GM10847 (cell line): ENCODE results near the gene CTRB1.

Source experiments
- POLR2A ChIP-seq: IDR thresholded peaks from 2 replicates; pipeline ENCODE4 v1.6.1; 2011; ENCODE audit not compliant: insufficient read length; ENCODE audit errors: extremely low read depth

Gene CTRB1

DNA sequence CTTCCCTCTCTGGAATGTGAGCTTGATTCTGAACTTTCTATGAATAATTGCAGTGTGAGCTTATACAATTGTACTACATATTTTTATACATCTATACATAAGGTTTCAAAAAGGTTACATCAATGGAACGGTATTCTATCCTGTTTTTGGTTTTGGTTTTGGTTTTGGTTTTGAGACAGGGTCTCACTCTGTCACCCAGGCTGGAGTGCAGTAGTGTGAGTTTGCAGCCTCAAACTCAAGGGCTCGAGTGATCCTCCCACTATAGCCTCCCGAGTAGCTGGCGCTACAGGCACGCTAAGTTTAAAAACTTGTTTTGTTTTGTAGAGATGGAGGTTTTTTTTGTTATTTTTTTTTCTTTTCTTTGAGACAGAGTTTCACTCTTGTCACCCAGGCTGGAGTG lies 1.1 kb downstream of the CTRB1 start:
- no peak for TF ChIP-seq POLR2A

DNA sequence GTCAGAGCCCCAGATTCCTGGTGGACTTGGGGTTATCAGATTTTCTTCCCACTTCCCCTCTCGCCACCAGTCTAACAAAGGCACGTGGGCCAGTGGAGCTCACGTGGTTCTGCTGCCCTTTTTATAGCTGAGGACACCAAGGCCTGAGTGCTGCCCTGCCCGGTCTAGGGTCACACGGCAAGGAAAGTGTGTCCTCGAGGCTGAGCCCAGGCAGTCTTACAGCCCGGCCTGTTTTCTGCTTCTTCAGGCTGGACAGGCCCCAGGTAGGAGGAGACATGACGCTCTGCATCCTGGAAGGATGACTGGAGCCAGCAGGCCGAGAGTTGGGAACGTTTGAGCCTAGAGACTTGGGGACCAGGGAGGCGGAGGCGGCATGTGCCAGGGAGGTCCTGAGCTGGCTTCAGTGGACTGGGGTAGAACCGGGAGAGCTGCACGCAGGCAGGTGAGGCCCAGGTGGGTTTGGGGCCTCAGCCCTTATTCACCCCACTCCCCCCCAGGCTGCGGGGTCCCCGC lies 3.5 kb downstream of the CTRB1 start:
- TF ChIP-seq POLR2A, result no peak

DNA sequence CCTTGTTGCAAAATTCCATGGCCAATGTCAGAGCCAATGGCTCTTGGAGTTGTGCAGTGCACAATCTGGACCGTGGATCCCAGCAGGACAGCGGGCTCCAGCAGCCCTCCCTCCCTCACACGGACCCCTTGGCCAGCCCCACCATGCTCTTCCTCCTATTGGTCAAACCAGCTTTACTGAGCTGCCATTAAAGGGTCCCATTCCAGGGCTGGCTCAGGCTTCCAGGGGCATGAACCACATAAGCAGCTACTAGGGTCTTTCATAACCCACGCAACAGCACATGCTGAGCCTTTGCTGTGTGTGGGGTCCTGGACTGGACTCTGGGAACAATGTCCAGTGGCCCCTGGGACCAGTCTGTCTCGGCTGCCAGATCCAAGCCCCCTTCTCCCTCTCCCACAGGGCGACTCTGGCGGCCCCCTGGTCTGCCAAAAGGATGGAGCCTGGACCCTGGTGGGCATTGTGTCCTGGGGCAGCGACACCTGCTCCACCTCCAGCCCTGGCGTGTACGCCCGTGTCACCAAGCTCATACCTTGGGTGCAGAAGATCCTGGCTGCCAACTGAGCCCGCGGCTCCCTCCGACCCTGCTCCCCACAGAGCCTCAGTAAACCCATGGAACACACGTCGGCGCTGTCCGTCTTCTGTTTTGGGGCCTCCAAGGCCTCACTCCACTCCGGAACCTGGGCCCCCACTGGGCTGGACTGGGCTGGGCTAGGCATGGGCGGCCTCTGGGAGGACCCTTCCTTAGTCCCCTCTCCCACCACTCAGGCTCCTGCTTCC lies 5.7 kb downstream of the CTRB1 start:
- no peak for TF ChIP-seq POLR2A

DNA sequence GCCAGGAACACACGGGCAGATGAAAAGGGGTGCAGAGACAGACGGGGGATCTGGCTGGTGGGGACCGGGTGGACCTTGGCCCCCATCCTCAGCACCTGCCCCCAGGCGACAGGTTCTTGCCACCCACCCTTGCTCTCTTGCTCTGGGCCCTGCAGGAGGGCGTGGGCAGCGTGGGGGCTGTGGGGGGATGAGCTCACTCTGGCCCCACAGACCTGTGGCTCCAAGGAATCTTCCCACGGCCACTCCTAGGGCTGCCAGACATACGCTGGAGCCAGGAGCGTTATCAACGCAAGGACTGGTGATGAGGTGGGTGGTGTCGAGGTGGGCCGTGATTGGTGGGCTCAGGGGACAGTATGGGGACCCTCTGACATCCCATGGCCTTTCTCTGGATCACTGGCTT lies 6.3 kb downstream of the CTRB1 start:
- no peak for TF ChIP-seq POLR2A

DNA sequence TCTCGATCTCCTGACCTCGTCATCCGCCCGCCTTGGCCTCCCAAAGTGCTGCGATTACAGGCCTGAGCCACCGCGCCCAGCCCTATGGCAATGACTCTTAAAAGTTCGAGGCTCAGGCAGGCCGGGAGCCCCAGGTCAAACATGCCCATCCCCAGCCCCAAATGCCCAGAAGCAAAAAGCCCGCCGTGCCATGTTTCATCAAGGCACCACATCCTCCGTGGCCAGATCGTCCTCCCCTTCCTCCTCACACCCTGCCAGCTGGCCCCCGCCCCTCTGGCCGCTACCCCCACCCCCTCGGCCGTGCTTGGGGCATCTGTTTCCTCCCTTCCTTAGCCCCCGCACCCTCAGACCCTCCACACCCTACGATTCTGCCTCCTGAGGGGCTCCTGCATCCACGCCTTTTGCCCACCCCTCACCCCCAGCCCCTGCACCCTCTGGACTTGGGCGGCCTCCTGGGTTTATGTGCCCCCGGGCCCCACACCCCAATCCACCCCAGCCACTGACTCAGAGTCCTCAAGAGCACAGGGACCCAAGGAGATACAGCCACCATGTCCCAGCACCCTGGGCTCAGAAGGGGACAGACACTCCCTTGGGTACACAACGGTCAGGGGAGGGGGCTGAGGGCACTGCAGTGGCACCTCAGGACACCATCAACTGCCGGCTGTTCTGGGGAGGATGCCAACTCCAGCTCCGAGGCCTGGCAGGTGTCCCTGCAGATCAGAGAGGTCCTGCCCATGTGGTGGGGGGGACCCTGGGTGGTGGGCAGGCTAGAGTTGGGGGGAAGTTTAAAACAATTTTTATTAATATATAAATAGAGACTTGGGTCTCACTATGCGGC lies 7.1 kb downstream of the CTRB1 start:
- no peak for TF ChIP-seq POLR2A

DNA sequence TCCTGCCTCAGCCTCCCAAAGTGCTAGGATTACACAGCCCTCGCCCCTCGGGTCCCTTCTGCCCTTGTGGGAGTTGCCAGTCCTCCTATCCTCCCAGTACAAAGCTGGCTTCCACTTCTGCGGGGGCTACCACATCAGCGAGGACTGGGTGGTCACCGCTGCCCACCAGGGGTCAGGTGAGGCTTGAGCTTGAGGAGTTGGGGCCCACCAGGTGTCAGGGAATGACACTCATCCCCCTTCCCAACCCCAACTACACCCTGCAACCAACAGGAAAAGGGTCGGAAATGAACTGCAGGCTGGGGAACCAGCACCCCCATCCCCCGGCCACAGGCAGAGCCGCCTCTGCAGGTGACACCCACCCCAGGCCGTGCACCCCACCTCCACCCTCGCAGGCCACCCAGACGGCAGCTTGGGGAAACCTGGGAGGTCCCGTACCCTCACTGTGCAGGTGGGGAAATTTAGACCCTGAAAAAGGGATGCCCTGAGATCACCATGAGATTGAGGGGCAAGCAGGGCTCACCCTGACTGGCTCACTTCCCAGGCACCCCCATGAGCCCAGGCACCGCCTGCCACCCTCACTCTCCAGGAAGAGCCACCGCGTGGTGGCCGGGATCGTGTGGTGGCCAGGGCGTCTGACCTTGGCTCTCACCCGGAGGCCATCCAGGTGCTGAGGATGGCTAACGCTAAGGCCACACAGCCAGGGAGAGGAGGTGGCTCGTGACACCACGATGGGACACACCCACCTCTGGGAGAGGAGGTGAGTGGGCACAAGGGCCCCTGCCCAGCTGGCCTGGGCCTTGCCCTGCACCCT lies 8.0 kb downstream of the CTRB1 start:
- TF ChIP-seq POLR2A, result no peak

DNA sequence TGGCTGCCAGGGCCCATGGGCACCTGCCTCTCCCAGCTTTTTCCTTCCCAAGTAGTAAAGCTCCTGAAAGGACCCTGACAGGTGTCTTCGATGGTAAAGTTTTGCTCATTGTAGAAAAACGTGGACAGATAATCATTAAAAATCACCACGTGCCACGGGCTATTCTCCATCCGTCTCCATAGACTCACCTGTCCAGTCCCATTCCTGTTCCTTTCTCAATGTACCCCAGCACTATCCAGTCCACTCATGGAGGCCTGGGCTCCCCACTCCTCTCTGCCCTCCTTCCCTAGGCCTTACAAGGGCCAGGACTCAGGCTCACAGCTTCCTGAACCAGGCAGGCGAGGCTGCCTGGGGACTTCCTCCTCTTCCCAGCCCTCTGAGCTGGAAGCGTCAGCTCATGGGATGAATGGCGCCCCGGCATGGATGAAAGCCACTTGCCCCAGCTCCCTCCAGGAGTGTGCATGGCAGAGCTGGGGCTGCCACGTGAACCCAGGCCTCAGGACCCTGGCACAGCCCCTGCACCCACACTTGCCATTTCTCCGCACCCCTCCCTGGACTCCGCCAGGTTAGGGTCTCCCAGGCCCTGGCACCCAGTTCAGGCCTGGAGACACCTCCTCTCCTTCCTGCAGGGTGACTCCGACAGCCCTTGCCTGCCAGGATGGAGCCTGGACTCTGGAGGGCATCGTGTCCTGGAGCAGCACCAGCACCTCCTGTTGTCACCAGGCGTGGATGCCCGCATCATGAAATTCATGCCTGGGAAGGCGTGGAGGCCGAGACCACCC lies 8.8 kb downstream of the CTRB1 start:
- TF ChIP-seq POLR2A, result no peak

DNA sequence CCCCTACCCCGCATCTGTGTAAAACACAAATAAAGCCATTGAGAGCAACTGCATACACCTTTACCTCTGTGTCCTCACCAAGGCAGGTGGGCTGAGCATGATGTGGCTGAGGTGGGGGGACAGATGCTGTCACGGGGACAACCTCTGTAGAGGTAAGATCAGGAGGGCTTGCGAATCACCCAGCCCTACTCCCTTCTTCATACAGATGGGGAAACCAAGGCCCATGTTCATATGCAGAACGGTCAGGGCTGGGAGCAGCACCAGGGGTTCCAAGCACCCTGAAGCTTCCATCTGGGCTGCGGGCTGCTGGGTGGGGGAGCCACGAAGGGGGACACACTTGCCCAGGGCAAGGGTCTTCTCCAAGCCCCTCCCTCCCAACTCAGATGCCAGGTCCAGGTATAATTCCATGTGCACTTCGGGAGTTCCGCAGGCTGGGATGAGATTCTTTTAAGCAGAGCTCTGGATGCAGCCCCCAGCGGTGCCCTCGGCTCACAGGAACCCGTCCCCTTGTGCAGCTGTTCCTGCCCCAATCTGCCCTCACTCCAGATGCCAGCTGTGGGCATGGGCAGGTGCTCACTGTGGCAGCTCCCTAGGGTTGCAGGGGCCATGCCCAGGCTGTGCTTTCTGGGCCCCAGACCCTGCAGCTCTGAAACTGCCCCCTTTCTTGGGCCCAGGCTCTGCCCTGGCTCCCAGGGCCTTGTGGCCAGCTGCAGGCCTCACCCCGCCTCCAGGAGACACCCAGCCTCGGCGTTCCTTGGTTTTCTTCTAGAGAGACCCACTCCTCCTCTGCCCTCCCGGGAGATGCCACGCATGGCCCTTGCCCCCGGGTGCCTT lies 9.6 kb downstream of the CTRB1 start:
- no peak for TF ChIP-seq POLR2A

DNA sequence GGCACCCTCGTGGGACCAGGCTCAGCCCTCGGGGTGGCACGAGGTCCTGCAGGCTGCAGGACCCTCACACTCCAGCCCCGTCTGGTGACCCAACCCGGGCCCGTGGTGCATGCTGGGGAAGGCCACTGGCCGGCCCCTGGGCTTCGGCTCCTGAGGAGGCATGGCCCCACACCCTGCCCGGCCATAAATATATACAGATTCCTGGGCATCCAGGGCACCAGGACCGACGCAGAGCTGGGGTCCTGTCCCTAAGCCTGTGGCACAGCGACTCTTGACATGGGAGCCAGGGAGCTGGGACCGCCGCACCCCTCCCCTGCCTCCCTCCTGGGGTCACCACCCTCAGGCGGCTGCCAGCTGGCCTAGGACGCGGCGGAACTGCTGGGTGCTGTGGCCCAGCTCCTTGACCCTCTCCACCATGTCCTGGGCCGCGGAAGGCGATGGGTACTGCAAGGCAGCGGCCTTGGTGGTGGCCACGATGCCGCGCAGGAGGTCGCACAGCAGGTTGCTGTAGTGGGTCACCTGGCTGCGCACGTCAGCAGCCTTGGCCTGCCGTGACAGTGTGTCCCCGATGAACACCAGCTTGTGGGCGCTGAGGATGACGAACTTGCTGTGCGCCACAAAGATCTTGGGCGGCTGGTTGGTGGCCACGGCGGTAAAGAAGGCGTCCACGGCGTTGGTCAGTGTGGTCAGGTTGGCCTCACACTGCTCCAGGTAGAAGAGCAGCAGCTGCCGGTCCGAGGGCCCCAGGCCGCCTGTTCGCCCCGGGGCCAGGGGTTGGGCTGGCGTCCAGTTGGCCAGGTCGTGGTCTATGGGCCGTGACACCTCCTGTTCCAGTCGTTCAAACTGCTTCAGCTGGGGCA lies 10.6 kb downstream of the CTRB1 start:
- TF ChIP-seq POLR2A, result no peak

DNA sequence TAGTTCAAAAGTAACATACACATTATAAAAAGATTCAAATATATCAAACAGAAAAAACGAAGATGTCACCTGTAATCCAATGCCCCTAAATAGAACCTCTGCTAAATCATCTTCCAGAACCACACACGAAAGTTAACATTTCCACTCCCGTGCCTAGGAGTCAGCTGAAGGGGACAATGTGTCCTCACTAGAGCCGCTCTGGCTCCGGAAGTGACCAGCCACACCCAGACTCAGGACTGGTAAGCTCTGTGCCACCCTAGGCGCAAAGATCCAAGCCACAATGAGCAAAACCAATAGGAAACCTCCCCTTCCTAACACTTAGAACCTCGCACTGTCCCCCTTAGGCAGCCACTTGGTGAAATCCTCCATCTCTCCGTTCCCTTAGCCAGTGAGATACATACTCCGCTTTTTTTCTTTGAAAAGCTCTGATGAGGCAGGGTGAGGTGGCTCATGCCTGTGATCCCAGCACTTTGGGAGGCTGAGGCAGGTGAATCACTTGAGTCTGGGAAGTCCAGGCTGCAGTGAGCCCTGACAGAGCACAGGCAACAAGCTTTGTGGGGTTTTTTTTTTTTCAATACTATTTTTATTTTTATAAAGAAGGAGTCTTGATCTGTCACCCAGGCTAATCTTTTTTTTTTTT lies 11.8 kb downstream of the CTRB1 start:
- TF ChIP-seq POLR2A, result no peak

DNA sequence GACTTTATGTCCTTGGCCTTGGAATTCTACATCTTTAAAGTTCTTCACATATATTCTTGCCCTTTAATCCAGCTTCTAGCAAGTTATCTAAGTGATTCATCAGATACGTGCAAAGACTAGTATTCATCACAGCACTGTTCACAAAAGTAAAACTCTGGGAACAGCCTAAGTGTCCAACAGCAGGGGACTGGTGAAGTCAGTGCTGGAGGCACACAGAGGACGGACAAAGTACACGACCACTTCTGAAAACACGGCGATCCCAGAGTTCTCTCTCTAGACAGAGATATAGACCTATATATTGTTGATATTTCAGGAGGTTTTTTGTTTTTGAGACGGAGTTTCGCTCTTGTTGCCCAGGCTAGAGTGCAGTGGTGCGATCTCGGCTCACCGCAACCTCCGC lies 12.8 kb downstream of the CTRB1 start:
- no peak for TF ChIP-seq POLR2A

DNA sequence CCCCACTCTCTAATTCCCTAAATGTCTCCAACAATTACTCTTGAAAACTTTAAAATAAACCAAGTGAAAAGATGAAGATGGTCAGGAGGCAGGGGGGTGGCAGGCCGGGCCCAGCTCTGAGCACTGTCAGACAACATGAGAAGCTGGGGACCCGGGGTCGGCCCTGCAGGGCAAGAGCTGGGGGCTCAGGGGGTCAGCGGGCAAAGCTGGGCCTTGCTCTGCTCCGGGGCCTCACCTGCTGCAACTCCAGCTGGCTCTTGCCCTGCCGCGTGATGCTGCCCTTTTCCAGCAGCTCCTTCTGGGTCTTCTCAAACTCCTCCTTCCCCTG lies 14.8 kb downstream of the CTRB1 start:
- TF ChIP-seq POLR2A, result no peak
